Thoracic aorta (tissue), 2 donors: ENCODE results near the gene TMPRSS15. TPM values are rescaled to one million over a fixed set of nuclear protein-coding genes. Genes with fewer than 3 reads are reported as not detected.

Source experiments
- ATAC-seq: fragments of 150-250 bp; one replicate; pipeline ENCODE4 v1.8.0; 2017; ENCODE audit warnings: low read depth; ENCODE audit not compliant: insufficient number of reproducible peaks, low FRiP score
- DNase-seq: peaks from one replicate; pipeline ENCODE4 v3.0.0-alpha.2; 2020; ENCODE audit warnings: low spot score
- H3K27ac ChIP-seq, 2 donors: fragments of 200-600 bp; sonication (generic); 1 replicate in 1 of 2; 2 replicates in 1 of 2; pipeline ENCODE4 v1.5.1; 2016; ENCODE audit warnings: mild to moderate bottlenecking in 2 of 2, moderate library complexity in 2 of 2
- H3K27me3 ChIP-seq: fragments of 200-600 bp; sonication (generic); replicated peaks from 2 replicates; pipeline ENCODE4 v1.6.0; 2016; ENCODE audit warnings: mild to moderate bottlenecking; ENCODE audit not compliant: insufficient read depth
- H3K36me3 ChIP-seq: fragments of 200-600 bp; sonication (generic); one replicate; pipeline ENCODE4 v1.5.1; 2016
- H3K4me1 ChIP-seq, 2 donors: fragments of 200-600 bp; sonication (generic); 1 replicate in 1 of 2; 2 replicates in 1 of 2; pipeline versions ENCODE4 v1.5.1 to v1.6.0; 2016; ENCODE audit warnings: low read depth in 2 of 2, mild to moderate bottlenecking in 1 of 2; ENCODE audit not compliant: control insufficient read depth in 1 of 2
- H3K4me3 ChIP-seq: fragments of 200-600 bp; sonication (generic); 2 replicates; pipeline ENCODE4 v1.5.1; 2016; ENCODE audit warnings: mild to moderate bottlenecking
- H3K9me3 ChIP-seq: fragments of 200-600 bp; sonication (generic); 2 replicates; pipeline ENCODE4 v1.5.1; 2016
- CTCF ChIP-seq: fragments of 200-600 bp; sonication (generic); IDR thresholded peaks from one replicate; pipeline ENCODE4 v1.5.1; 2019; ENCODE audit warnings: antibody characterized with exemption
- total RNA-seq, 2 donors: library from RNA; depleted of rRNA; stranded (reverse); fragments of >200 nt; gene quantifications; one replicate each; pipeline versions ENCODE4 v1.1.0 to v1.2.3, GENCODE V29; 2016

The TMPRSS15 gene
- total RNA-seq, 2 donors from 2014 or later, result not detected

- DNase-seq (no peak), ATAC-seq (no peak)
- no peaks in the 10 kb centered on the region for H3K9me3 ChIP-seq
- H3K4me3 ChIP-seq, result no peak overlapping the region
- no peaks in the 10 kb centered on the region for H3K36me3 ChIP-seq
- no peak overlapping the region for H3K27ac ChIP-seq
- H3K4me1 ChIP-seq, result no peaks in the 10 kb centered on the region
- TF ChIP-seq CTCF, result no peak
- H3K27me3 ChIP-seq, result no peaks in the 10 kb centered on the region
Measured at GRCh38 chr21:18430341-18430740, 26.8 kb upstream of the TMPRSS15 start.

- H3K4me3 ChIP-seq, result no peak overlapping the region
- no peaks in the 10 kb centered on the region for H3K27me3 ChIP-seq
- no peak for DNase-seq
- no peaks in the 10 kb centered on the region for H3K36me3 ChIP-seq
- no peak for ATAC-seq
- H3K9me3 ChIP-seq, result no peaks in the 10 kb centered on the region
- no peak overlapping the region for H3K27ac ChIP-seq
- no peaks in the 10 kb centered on the region for H3K4me1 ChIP-seq
- no peak for TF ChIP-seq CTCF
Measured at GRCh38 chr21:18424276-18424675, 20.7 kb upstream of the TMPRSS15 start.

- Histone ChIP-seq H3K27ac (no peak overlapping the region), H3K27me3 (no peaks in the 10 kb centered on the region), H3K4me3 (no peak overlapping the region), H3K4me1 (no peaks in the 10 kb centered on the region), H3K9me3 (no peaks in the 10 kb centered on the region), H3K36me3 (no peaks in the 10 kb centered on the region)
- no peak for ATAC-seq
- DNase-seq, result no peak
- TF ChIP-seq CTCF, result no peak
Measured at GRCh38 chr21:18417141-18417790, 13.7 kb upstream of the TMPRSS15 start.

- no peak for DNase-seq
- Histone ChIP-seq H3K27me3 (no peaks in the 10 kb centered on the region), H3K9me3 (no peaks in the 10 kb centered on the region), H3K4me1 (no peaks in the 10 kb centered on the region), H3K4me3 (no peak overlapping the region), H3K36me3 (no peaks in the 10 kb centered on the region), H3K27ac (no peak overlapping the region)
- TF ChIP-seq CTCF, result no peak
- no peak for ATAC-seq
Measured at GRCh38 chr21:18411565-18411964, 8.0 kb upstream of the TMPRSS15 start.

GRCh38 chr21:18409579-18409978 lies 6.0 kb upstream of the TMPRSS15 start:
- no peaks in the 10 kb centered on the region for H3K36me3 ChIP-seq
- no peak for TF ChIP-seq CTCF
- H3K27me3 ChIP-seq, result no peaks in the 10 kb centered on the region
- ATAC-seq (no peak), DNase-seq (no peak)
- H3K27ac ChIP-seq, result no peak overlapping the region
- no peak overlapping the region for H3K4me3 ChIP-seq
- H3K9me3 ChIP-seq, result no peaks in the 10 kb centered on the region
- H3K4me1 ChIP-seq, result no peaks in the 10 kb centered on the region
